K562 (cell line): ENCODE measurements around the gene FHIT. TPM values are rescaled to one million over a fixed set of nuclear protein-coding genes. Genes with fewer than 3 reads are reported as not detected.

Experiments used
- ATAC-seq: fragments of 200-7000 bp; cut with Tn5 transposase; 3 replicates; pipeline ENCODE4 v1.9.1; 2020; ENCODE audit warnings: moderate library complexity
- BruUV-seq: library from RNA; stranded (reverse); fragments of 400-500 nt; replicated peaks from 2 replicates; lab custom pipeline; 2021; lab: Mats Ljungman, UMichigan
- CTCF ChIA-PET: fragments of 300-600 bp; formaldehyde crosslinking; extraction: SDS; loops from one replicate; lab custom pipeline; 2021; ENCODE audit warnings: low intra/inter-chr PET ratio; lab: Yijun Ruan, JAX
- POLR2A ChIA-PET: fragments of 300-600, 350-650 bp; sonication (Branson Sonifier 250); formaldehyde crosslinking; extraction: SDS; loops from one replicate; lab custom pipeline; 2021; ENCODE audit warnings: antibody characterized with exemption, inconsistent platforms; lab: Yijun Ruan, JAX
- DNase-seq, 4 experiments: peaks; one replicate each; pipeline versions ENCODE4 v3.0.0 to v3.0.0-alpha.2; 2011 to 2018; ENCODE audit warnings: low spot score in 3 of 4, mixed read lengths in 3 of 4; ENCODE audit errors: extremely low read depth in 1 of 4
- FAIRE-seq: peaks from 2 replicates; lab custom pipeline; 2011; peaks lifted over from hg19 to GRCh38; lab: Jason Lieb, UNC
- H2AFZ ChIP-seq: 2 replicates; pipeline ENCODE4 v1.6.0; 2011; ENCODE audit warnings: low read depth, low read length, control low read depth, inconsistent platforms
- H3K27ac ChIP-seq: fragments of 200-600 bp; 3 replicates; pipeline ENCODE4 v1.8.0; 2011; ENCODE audit warnings: low read depth, mild to moderate bottlenecking, control low read depth, inconsistent platforms, low read length, moderate library complexity, mixed read lengths; ENCODE audit errors: extremely low read depth
- H3K27me3 ChIP-seq, 2 experiments: fragments of 300-600 bp in 1 of 2; 2 replicates in 1 of 2; 3 replicates in 1 of 2; pipeline versions ENCODE4 v1.6.0 to v1.8.0; 2011; ENCODE audit warnings: inconsistent platforms in 2 of 2, low read length in 2 of 2, mild to moderate bottlenecking in 1 of 2, mixed read lengths in 1 of 2, moderate library complexity in 1 of 2; ENCODE audit not compliant: control insufficient read depth in 2 of 2, insufficient read depth in 2 of 2
- H3K36me3 ChIP-seq: fragments of 300-600 bp; 3 replicates; pipeline ENCODE4 v1.8.0; 2011; ENCODE audit warnings: mild to moderate bottlenecking, low read length, inconsistent platforms; ENCODE audit not compliant: control insufficient read depth, insufficient read depth
- H3K4me1 ChIP-seq, 2 experiments: fragments of 200-600 bp in 1 of 2; replicated peaks in 1 of 2; 2 replicates in 1 of 2; 3 replicates in 1 of 2; pipeline versions ENCODE4 v1.5.1 to v1.8.0; 2011; ENCODE audit warnings: inconsistent platforms in 2 of 2, low read length in 2 of 2, mild to moderate bottlenecking in 1 of 2, mixed read lengths in 1 of 2, moderate library complexity in 1 of 2; ENCODE audit not compliant: control insufficient read depth in 2 of 2, insufficient read depth in 2 of 2
- H3K4me2 ChIP-seq: 2 replicates; pipeline ENCODE4 v1.6.1; 2011; ENCODE audit warnings: low read length, control low read depth, inconsistent platforms, mixed read lengths; ENCODE audit not compliant: insufficient read depth
- H3K4me3 ChIP-seq: fragments of 200-600 bp; sonication (generic), shearing (Covaris generic); 2 replicates; pipeline ENCODE4 v1.5.1; 2016; ENCODE audit warnings: control low read depth, inconsistent platforms
- H3K79me2 ChIP-seq: fragments of 200-600 bp; 3 replicates; pipeline ENCODE4 v1.8.0; 2011; ENCODE audit warnings: low read length, inconsistent platforms; ENCODE audit not compliant: control insufficient read depth, insufficient read depth
- H3K9ac ChIP-seq, 2 experiments: 2 replicates each; pipeline versions ENCODE4 v1.6.0 to v1.6.1; 2011; ENCODE audit warnings: low read depth in 2 of 2, low read length in 2 of 2, control low read depth in 1 of 2, inconsistent platforms in 1 of 2, mild to moderate bottlenecking in 1 of 2, mixed read lengths in 1 of 2; ENCODE audit not compliant: insufficient read depth in 1 of 2
- H3K9me1 ChIP-seq: one replicate; pipeline ENCODE4 v1.6.0; 2011; ENCODE audit warnings: inconsistent platforms, mild to moderate bottlenecking, low read length, moderate library complexity; ENCODE audit not compliant: control insufficient read depth, insufficient read depth
- H3K9me3 ChIP-seq: replicated peaks from 2 replicates; pipeline ENCODE4 v1.5.1; 2011; ENCODE audit warnings: low read depth, low read length, inconsistent platforms; ENCODE audit not compliant: control insufficient read depth, insufficient read depth
- H4K20me1 ChIP-seq: replicated peaks from 2 replicates; pipeline ENCODE4 v1.6.1; 2011; ENCODE audit warnings: low read length, inconsistent platforms, mixed read lengths; ENCODE audit not compliant: control insufficient read depth, insufficient read depth
- ADNP ChIP-seq: fragments of 200-800 bp; sonication (Bioruptor generic); IDR thresholded peaks from 2 replicates; pipeline ENCODE4 v1.6.1; 2016; ENCODE audit warnings: missing genetic modification characterization, missing compliant biosample characterization
- ARID1B ChIP-seq: fragments of 450-650 bp; IDR thresholded peaks from 2 replicates; pipeline ENCODE4 v1.6.1; 2016; ENCODE audit warnings: antibody characterized with exemption, mild to moderate bottlenecking, inconsistent platforms
- BCOR ChIP-seq: fragments of 450-650 bp; IDR thresholded peaks from 2 replicates; pipeline ENCODE4 v1.6.1; 2016
- CBFA2T3 ChIP-seq: fragments of 450-650 bp; IDR thresholded peaks from 2 replicates; pipeline ENCODE4 v1.6.1; 2017
- CTBP1 ChIP-seq: fragments of 450-650 bp; IDR thresholded peaks from 2 replicates; pipeline ENCODE4 v1.6.1; 2016; ENCODE audit warnings: borderline replicate concordance
- DDX20 ChIP-seq: fragments of 450-650 bp; IDR thresholded peaks from 2 replicates; pipeline ENCODE4 v1.6.1; 2016; ENCODE audit warnings: missing genetic modification characterization, low read depth, mild to moderate bottlenecking, missing compliant biosample characterization, moderate library complexity
- FOSL1 ChIP-seq: fragments of 200-800 bp; sonication (Bioruptor generic); conservative IDR thresholded peaks from 2 replicates; pipeline ENCODE4 v1.6.1; 2016; ENCODE audit warnings: missing genetic modification characterization, missing compliant biosample characterization
- FUS ChIP-seq: fragments of 200-400 bp; formaldehyde crosslinking; optimal IDR thresholded peaks from 2 replicates; pipeline ENCODE3; 2017; ENCODE audit warnings: low read depth, low read length
- ILF3 ChIP-seq: fragments of 450-650 bp; IDR thresholded peaks from 2 replicates; pipeline ENCODE4 v1.6.1; 2018; ENCODE audit warnings: antibody characterized with exemption, mild to moderate bottlenecking, moderate library complexity, borderline replicate concordance
- JUND ChIP-seq, 2 experiments: IDR thresholded peaks; 2 replicates in 1 of 2; 3 replicates in 1 of 2; pipeline ENCODE4 v1.6.1; 2011; ENCODE audit warnings: borderline replicate concordance in 2 of 2, low read depth in 2 of 2, low read length in 2 of 2, improper control_type of control experiment in 1 of 2, missing biosample characterization in 1 of 2, missing genetic modification characterization in 1 of 2, missing genetic modification reagents in 1 of 2
- KAT8 ChIP-seq: fragments of 450-650 bp; IDR thresholded peaks from 2 replicates; pipeline ENCODE4 v1.6.1; 2016; ENCODE audit warnings: low read depth, mild to moderate bottlenecking
- KDM2B ChIP-seq: fragments of 250-450 bp; sonication (Bioruptor Pico); IDR thresholded peaks from 2 replicates; pipeline ENCODE4 v1.8.0; 2021; ENCODE audit warnings: mild to moderate bottlenecking, moderate library complexity
- RBM25 ChIP-seq: fragments of 200-400 bp; formaldehyde crosslinking; IDR thresholded peaks from 2 replicates; pipeline ENCODE4 v1.6.1; 2018; ENCODE audit warnings: low read length, low read depth, moderate library complexity; ENCODE audit not compliant: severe bottlenecking
- SOX6 ChIP-seq: fragments of 450-650 bp; IDR thresholded peaks from 2 replicates; pipeline ENCODE4 v1.6.1; 2014; ENCODE audit warnings: mild to moderate bottlenecking
- TAL1 ChIP-seq: fragments of 450-650 bp; IDR thresholded peaks from 2 replicates; pipeline ENCODE4 v1.6.1; 2016; ENCODE audit warnings: mild to moderate bottlenecking
- TCF7 ChIP-seq: sonication (generic); IDR thresholded peaks from 2 replicates; pipeline ENCODE4 v1.6.1; 2016; ENCODE audit warnings: antibody characterized with exemption, borderline replicate concordance
- ZNF696 ChIP-seq: fragments of 250-450 bp; sonication (Bioruptor Pico); conservative IDR thresholded peaks from 2 replicates; pipeline ENCODE4 v1.4.0; 2020; ENCODE audit warnings: mild to moderate bottlenecking, moderate library complexity
- WGBS: fragments of 100-300 bp; shearing (Covaris generic); methylation state at CpG from one replicate; pipeline ENCODE4 v1.1.6; 2016; ENCODE audit warnings: low coverage, mixed read lengths; ENCODE audit not compliant: insufficient coverage; ENCODE audit errors: missing lambda C conversion rate; 5-methylcytosine and 5-hydroxymethylcytosine counted together
- in situ Hi-C: fragments of 300-500 bp; cut with MboI; formaldehyde crosslinking; loops from 4 replicates; pipeline ENCODE4 v1.15.0; 2018; ENCODE audit warnings: inconsistent platforms, mixed read lengths
- intact Hi-C: fragments of 100-400 bp; cut with micrococcal nuclease; formaldehyde crosslinking; loops from 2 replicates; pipeline ENCODE4 v1.14.2; 2022
- polyA plus RNA-seq, 8 experiments: library from polyadenylated mRNA; depleted of rRNA in 4 of 8; stranded (reverse) in 5 of 8; unstranded in 3 of 8; fragments of >200 nt; fragmentation: Nextera tagmentation in 2 of 8; fragmentation: Illumina TruSeq in 1 of 8; extraction: Ambion mirVana in 2 of 8; extraction: Trizol in 1 of 8; gene quantifications; 2 replicates each; pipeline versions ENCODE4 v1.2.1 to v1.2.3, GENCODE V29; 2011 to 2014; ENCODE audit warnings: inconsistent platforms in 1 of 8, missing spikeins in 1 of 8
- total RNA-seq, 7 experiments: library from RNA; depleted of rRNA in 6 of 7; stranded (reverse); fragments of >200 nt in 6 of 7; fragmentation: Illumina TruSeq in 2 of 7; extraction: Trizol in 2 of 7; gene quantifications; 2 replicates each; pipeline versions ENCODE4 v1.2.1 to v1.2.3, GENCODE V29; 2011 to 2021; ENCODE audit warnings: low replicate concordance in 1 of 7
- TF ChIP-seq, protein P1 (sequence below): fragments of 250-450 bp; sonication (Bioruptor Pico); IDR thresholded peaks from 2 replicates; pipeline ENCODE4 v1.5.0; 2020; ENCODE audit warnings: mild to moderate bottlenecking
- TF ChIP-seq, protein P2 (sequence below), 3 experiments: fragments of 200-800 bp in 1 of 3; sonication (Bioruptor generic) in 1 of 3; sonication (generic) in 1 of 3; formaldehyde crosslinking in 1 of 3; IDR thresholded peaks; 2 replicates each; pipeline versions ENCODE4 v1.6.1 to v1.8.0; 2016 to 2022; ENCODE audit warnings: mild to moderate bottlenecking in 2 of 3, missing compliant biosample characterization in 2 of 3, missing genetic modification characterization in 2 of 3, missing genetic modification reagents in 1 of 3
- TF ChIP-seq, protein P3 (sequence below): sonication (generic); formaldehyde crosslinking; IDR thresholded peaks from 2 replicates; pipeline ENCODE4 v1.8.1; 2022; ENCODE audit warnings: missing genetic modification reagents

FHIT gene
- total and polyA plus RNA-seq, 9 of the 15 experiments (the other 6 are each of a cell fraction or from before 2014, with no cell fraction given): 1.7 to 9.1 (median 4.3) TPM

DNA sequence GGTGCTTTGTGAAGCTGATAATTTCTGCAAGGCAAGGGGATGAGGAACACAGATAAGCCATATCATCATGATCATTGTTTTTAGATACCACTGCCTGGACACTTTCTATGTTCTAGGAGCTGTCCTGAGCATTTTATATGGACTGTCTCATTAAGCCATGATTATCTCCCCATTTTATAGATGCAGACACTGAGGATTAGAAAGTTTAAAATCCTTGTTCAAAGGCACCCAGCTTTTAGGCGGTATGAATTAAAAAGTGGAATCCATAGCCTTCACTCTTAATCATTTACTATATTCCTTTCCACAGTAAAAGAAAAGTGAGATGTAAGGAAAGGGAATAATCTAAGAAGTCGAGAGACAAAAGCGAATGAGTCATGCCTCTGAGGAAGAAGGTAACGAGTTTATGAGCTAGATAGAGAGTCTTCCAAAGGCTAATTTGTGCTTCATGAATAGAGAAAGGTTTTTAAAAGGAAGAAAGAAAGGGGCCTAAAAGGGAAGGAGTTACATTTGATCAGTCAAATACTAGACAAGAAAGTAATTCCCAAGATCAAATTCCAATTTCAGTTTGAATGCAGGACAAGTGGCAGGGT is 856.0 kb downstream of the FHIT start:
- no peak for FAIRE-seq
- Histone ChIP-seq H3K4me3 (no peak overlapping the region), H3K79me2 (no peaks in the 10 kb centered on the region), H3K36me3 (no peaks in the 10 kb centered on the region), H4K20me1 (no peaks in the 10 kb centered on the region), H3K9me3 (no peaks in the 10 kb centered on the region), H3K4me2 (no peak overlapping the region), H3K4me1 (peaks cover 0 to 3% of the 10 kb centered on the region in 2 experiments; a peak in 2 of 5 replicates), H2AFZ (no peak overlapping the region), H3K27ac (no peak overlapping the region), H3K27me3 (no peaks in the 10 kb centered on the region), H3K9ac (no peak overlapping the region), H3K9me1 (no peaks in the 10 kb centered on the region)
- in situ Hi-C loops (no loop called here), intact Hi-C loops (no loop called here)
- ATAC-seq: no peak
- BruUV-seq: no TSS peak
- peak in 1 of 4 experiments; percentile 6 for DNase-seq
- CTCF ChIA-PET: no interaction called here
- WGBS: 4% methylated on average over 4 of the region's 4 CpGs
- POLR2A ChIA-PET: interaction anchor here (1.0 kb wide), 2 partner anchors 23 to 36 kb away, joined by 3 to 4 read pairs; no protein-coding TSS in a partner anchor
- TF ChIP-seq ARID1B (peak; percentile 51), JUND (IDR thresholded peaks at IDR 0.05; ENCODE audit: borderline replicate concordance, low read depth, low read length) (0 out of 2 replicates have a peak, but pooled peaks have one; percentile 23), JUND (tag; IDR thresholded peaks at IDR 0.05; ENCODE audit: borderline replicate concordance, low read depth, low read length) (peak; percentile 75; the same call in 2 of the 3 replicates), CTBP1 (no peak), CBFA2T3 (peak; percentile 41; the same call in 1 of the 2 replicates), FUS (no peak), DDX20 (tag) (no peak), RBM25 (peak; percentile 97), TAL1 (peak; percentile 33; the same call in 1 of the 2 replicates), KDM2B (CRISPR knock-in tag) (no peak), FOSL1 (tag) (0 out of 2 replicates have a peak, but pooled peaks have one; percentile 33), ZNF696 (CRISPR knock-in tag) (no peak), ADNP (tag) (peak; percentile 76), ILF3 (no peak), KAT8 (no peak), SOX6 (0 out of 2 replicates have a peak, but pooled peaks have one; percentile 24), BCOR (0 out of 2 replicates have a peak, but pooled peaks have one; percentile 36), TCF7 (no peak)
- TF ChIP-seq, protein P1, sequence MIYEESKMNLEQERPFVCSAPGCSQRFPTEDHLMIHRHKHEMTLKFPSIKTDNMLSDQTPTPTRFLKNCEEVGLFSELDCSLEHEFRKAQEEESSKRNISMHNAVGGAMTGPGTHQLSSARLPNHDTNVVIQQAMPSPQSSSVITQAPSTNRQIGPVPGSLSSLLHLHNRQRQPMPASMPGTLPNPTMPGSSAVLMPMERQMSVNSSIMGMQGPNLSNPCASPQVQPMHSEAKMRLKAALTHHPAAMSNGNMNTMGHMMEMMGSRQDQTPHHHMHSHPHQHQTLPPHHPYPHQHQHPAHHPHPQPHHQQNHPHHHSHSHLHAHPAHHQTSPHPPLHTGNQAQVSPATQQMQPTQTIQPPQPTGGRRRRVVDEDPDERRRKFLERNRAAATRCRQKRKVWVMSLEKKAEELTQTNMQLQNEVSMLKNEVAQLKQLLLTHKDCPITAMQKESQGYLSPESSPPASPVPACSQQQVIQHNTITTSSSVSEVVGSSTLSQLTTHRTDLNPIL: no peak
- TF ChIP-seq, protein P2, sequence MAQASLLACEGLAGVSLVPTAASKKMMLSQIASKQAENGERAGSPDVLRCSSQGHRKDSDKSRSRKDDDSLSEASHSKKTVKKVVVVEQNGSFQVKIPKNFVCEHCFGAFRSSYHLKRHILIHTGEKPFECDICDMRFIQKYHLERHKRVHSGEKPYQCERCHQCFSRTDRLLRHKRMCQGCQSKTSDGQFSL (CRISPR knock-in tag; IDR thresholded peaks at IDR 0.05): no peak
- TF ChIP-seq, protein P2 (tag; IDR thresholded peaks at IDR 0.05): no peak
- TF ChIP-seq, protein P3, sequence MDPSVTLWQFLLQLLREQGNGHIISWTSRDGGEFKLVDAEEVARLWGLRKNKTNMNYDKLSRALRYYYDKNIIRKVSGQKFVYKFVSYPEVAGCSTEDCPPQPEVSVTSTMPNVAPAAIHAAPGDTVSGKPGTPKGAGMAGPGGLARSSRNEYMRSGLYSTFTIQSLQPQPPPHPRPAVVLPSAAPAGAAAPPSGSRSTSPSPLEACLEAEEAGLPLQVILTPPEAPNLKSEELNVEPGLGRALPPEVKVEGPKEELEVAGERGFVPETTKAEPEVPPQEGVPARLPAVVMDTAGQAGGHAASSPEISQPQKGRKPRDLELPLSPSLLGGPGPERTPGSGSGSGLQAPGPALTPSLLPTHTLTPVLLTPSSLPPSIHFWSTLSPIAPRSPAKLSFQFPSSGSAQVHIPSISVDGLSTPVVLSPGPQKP: no peak
